MM.1S (cell line): ENCODE results near the gene ALKBH2.

Experiments used
- EZH2 ChIP-seq: fragments of 300-600 bp; sonication (generic); optimal IDR thresholded peaks from 2 replicates; pipeline ENCODE3; 2017; ENCODE audit warnings: low read depth, mild to moderate bottlenecking, antibody characterized with exemption, low read length, mixed read lengths
- TF ChIP-seq, protein P1 (sequence below): fragments of 300-600 bp; sonication (generic); IDR thresholded peaks from 2 replicates; pipeline ENCODE4 v1.5.1; 2016; ENCODE audit warnings: antibody characterized with exemption, low read length, mixed read lengths

DNA sequence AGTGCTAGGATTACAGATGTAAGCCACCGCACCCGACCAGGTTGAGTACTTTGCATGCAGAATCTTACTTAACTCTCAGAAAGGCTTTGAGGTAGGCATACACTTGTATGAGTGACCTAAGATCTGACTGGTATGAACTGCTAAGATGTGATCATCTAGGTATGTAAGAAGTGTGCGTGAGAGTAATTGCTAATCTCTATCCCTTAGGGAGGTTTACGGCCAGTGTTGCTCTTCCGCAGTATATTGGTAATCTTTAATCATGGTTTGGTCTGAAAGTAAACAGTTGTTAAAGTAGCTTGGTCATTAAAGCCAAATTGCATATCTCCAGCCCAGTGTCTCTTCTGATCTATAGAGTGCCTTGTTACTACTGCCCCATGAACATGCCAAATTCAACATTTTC lies 11.9 kb upstream of the ALKBH2 start:
- no peak for TF ChIP-seq EZH2
- TF ChIP-seq, protein P1, sequence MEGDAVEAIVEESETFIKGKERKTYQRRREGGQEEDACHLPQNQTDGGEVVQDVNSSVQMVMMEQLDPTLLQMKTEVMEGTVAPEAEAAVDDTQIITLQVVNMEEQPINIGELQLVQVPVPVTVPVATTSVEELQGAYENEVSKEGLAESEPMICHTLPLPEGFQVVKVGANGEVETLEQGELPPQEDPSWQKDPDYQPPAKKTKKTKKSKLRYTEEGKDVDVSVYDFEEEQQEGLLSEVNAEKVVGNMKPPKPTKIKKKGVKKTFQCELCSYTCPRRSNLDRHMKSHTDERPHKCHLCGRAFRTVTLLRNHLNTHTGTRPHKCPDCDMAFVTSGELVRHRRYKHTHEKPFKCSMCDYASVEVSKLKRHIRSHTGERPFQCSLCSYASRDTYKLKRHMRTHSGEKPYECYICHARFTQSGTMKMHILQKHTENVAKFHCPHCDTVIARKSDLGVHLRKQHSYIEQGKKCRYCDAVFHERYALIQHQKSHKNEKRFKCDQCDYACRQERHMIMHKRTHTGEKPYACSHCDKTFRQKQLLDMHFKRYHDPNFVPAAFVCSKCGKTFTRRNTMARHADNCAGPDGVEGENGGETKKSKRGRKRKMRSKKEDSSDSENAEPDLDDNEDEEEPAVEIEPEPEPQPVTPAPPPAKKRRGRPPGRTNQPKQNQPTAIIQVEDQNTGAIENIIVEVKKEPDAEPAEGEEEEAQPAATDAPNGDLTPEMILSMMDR, result no peak
